Measurements from ENCODE around the gene KCTD13.

DNA sequence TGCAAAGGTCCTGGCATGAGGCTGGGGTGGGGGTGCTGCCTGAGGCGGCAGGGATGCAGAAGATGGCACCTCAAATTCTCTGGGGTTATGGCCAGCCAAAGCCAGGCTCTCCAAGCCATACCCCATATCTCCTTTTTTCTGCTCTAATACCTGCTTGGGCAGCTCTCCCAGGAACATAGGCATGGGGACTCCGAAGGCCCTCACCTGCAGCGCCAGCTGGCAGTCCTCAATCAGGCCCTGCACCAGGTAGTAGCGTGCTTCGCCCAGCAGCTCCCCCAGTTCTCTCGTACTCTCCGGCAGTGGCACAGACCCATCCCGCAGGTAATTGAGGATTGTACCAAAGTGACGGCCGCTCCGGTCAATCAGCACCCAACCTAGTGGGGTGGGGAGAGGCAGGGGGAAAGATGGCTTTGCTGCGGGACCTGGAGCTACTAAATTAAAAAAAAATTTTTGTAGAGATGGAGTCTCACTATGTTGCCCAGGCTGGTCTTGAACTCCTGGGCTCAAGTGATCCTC lies 3.0 kb downstream of the KCTD13 start:
- TF ChIP-seq, protein P1, sequence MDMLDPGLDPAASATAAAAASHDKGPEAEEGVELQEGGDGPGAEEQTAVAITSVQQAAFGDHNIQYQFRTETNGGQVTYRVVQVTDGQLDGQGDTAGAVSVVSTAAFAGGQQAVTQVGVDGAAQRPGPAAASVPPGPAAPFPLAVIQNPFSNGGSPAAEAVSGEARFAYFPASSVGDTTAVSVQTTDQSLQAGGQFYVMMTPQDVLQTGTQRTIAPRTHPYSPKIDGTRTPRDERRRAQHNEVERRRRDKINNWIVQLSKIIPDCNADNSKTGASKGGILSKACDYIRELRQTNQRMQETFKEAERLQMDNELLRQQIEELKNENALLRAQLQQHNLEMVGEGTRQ (IDR thresholded peaks at IDR 0.05; ENCODE audit: borderline replicate concordance, low read depth, low read length) = no peak
- TF ChIP-seq PKNOX1 (IDR thresholded peaks at IDR 0.05) = no peak
- no peak for TF ChIP-seq NFYA (IDR thresholded peaks at IDR 0.05; ENCODE audit: borderline replicate concordance, low read depth, low read length)
- no peak for TF ChIP-seq NFIC (IDR thresholded peaks at IDR 0.05; ENCODE audit: low read depth, low read length)
- no peak for TF ChIP-seq CTCF (IDR thresholded peaks at IDR 0.05 in 2 of 3, conservative IDR thresholded peaks at IDR 0.05 in 1 of 3; ENCODE audit: control insufficient read depth in 2 of 3, extremely low read depth in 1 of 3, insufficient read depth in 1 of 3, low read depth in 3 of 3, low read length in 3 of 3)
- no peak for TF ChIP-seq GABPA (IDR thresholded peaks at IDR 0.05; ENCODE audit: low read depth)
- no peak for TF ChIP-seq KDM1A (IDR thresholded peaks at IDR 0.05; ENCODE audit: borderline replicate concordance)
- no peak for TF ChIP-seq EZH2 (IDR thresholded peaks at IDR 0.05; ENCODE audit: borderline replicate concordance, control insufficient read depth, low read depth, low read length)
- TF ChIP-seq, protein P2, sequence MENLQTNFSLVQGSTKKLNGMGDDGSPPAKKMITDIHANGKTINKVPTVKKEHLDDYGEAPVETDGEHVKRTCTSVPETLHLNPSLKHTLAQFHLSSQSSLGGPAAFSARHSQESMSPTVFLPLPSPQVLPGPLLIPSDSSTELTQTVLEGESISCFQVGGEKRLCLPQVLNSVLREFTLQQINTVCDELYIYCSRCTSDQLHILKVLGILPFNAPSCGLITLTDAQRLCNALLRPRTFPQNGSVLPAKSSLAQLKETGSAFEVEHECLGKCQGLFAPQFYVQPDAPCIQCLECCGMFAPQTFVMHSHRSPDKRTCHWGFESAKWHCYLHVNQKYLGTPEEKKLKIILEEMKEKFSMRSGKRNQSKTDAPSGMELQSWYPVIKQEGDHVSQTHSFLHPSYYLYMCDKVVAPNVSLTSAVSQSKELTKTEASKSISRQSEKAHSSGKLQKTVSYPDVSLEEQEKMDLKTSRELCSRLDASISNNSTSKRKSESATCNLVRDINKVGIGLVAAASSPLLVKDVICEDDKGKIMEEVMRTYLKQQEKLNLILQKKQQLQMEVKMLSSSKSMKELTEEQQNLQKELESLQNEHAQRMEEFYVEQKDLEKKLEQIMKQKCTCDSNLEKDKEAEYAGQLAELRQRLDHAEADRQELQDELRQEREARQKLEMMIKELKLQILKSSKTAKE (IDR thresholded peaks at IDR 0.05; ENCODE audit: low read depth, poor library complexity, severe bottlenecking) = no peak
- no peak for TF ChIP-seq SREBF2 (IDR thresholded peaks at IDR 0.05; ENCODE audit: low read length)
- TF ChIP-seq SUZ12 (IDR thresholded peaks at IDR 0.05; ENCODE audit: unreplicated experiment) = no peak
- no peak for TF ChIP-seq SMARCA5 (IDR thresholded peaks at IDR 0.05)
- TF ChIP-seq RFX5 (IDR thresholded peaks at IDR 0.05; ENCODE audit: low read depth, low read length) = no peak

Data from GM12878 (cell line).